ENCODE results near the gene MAP1B. TPM values are rescaled to one million over a fixed set of nuclear protein-coding genes. Genes with fewer than 3 reads are reported as not detected.

The MAP1B gene
- total and polyA plus RNA-seq, 2 experiments from 2014 or later: 82.4 to 115 TPM

GRCh38 chr5:72237879-72238278, 130.6 kb downstream of the MAP1B start:
- no peak overlapping the region for H3K4me3 ChIP-seq
- DNase-seq (ENCODE audit: low spot score): no peak
- no peaks in the 10 kb centered on the region for H3K9me3 ChIP-seq (ENCODE audit: low read depth)
- H3K27ac ChIP-seq: no peak overlapping the region
- no peak overlapping the region for H3K4me2 ChIP-seq
- no peaks in the 10 kb centered on the region for H4K20me1 ChIP-seq (ENCODE audit: insufficient read depth, poor library complexity, severe bottlenecking)
- WGBS (ENCODE audit: low lambda C conversion rate, missing lambda C conversion rate): 96% methylated on average over 3 of the region's 3 CpGs
- H2AFZ ChIP-seq: no peak overlapping the region
- no peaks in the 10 kb centered on the region for H3K4me1 ChIP-seq (ENCODE audit: insufficient read depth)
- no peaks in the 10 kb centered on the region for H3K9me2 ChIP-seq (replicated peaks; ENCODE audit: insufficient read depth)
- H3K79me2 ChIP-seq: peaks cover 3% of the 10 kb centered on the region
- no peaks in the 10 kb centered on the region for H3K27me3 ChIP-seq
- TF ChIP-seq CTCF (IDR thresholded peaks at IDR 0.05; ENCODE audit: poor library complexity) (no peak), EZH2 (IDR thresholded peaks at IDR 0.05; ENCODE audit: borderline replicate concordance) (no peak), EZH2phosphoT487 (IDR thresholded peaks at IDR 0.05; ENCODE audit: low read depth, severe bottlenecking, unreplicated experiment) (no peak)
- no peaks in the 10 kb centered on the region for H3K36me3 ChIP-seq (replicated peaks; ENCODE audit: insufficient read depth, low read depth)

- TF ChIP-seq CTCF (IDR thresholded peaks at IDR 0.05; ENCODE audit: poor library complexity): no peak
- no peak for TF ChIP-seq EZH2phosphoT487 (IDR thresholded peaks at IDR 0.05; ENCODE audit: low read depth, severe bottlenecking, unreplicated experiment)
- TF ChIP-seq EZH2 (IDR thresholded peaks at IDR 0.05; ENCODE audit: borderline replicate concordance): no peak
- no peak overlapping the region for H3K4me2 ChIP-seq
- H3K9me3 ChIP-seq (ENCODE audit: low read depth): no peaks in the 10 kb centered on the region
- no peaks in the 10 kb centered on the region for H3K9me2 ChIP-seq (replicated peaks; ENCODE audit: insufficient read depth)
- no peak overlapping the region for H2AFZ ChIP-seq
- no peaks in the 10 kb centered on the region for H3K4me1 ChIP-seq (ENCODE audit: insufficient read depth)
- DNase-seq (ENCODE audit: low spot score): no peak
- H3K79me2 ChIP-seq: peaks cover 3% of the 10 kb centered on the region
- WGBS (ENCODE audit: low lambda C conversion rate, missing lambda C conversion rate): 86% methylated on average over 5 of the region's 5 CpGs
- H3K4me3 ChIP-seq: no peak overlapping the region
- H4K20me1 ChIP-seq (ENCODE audit: insufficient read depth, poor library complexity, severe bottlenecking): no peaks in the 10 kb centered on the region
- H3K36me3 ChIP-seq (replicated peaks; ENCODE audit: insufficient read depth, low read depth): no peaks in the 10 kb centered on the region
- H3K27ac ChIP-seq: no peak overlapping the region
- no peaks in the 10 kb centered on the region for H3K27me3 ChIP-seq
Measured at GRCh38 chr5:72238712-72239445, 131.6 kb downstream of the MAP1B start.

- TF ChIP-seq CTCF (IDR thresholded peaks at IDR 0.05; ENCODE audit: poor library complexity): no peak
- TF ChIP-seq EZH2 (IDR thresholded peaks at IDR 0.05; ENCODE audit: borderline replicate concordance): no peak
- no peak for TF ChIP-seq EZH2phosphoT487 (IDR thresholded peaks at IDR 0.05; ENCODE audit: low read depth, severe bottlenecking, unreplicated experiment)
Measured at GRCh38 chr5:72241346-72242003, 134.2 kb downstream of the MAP1B start.

More at GRCh38 chr5:72241346-72242003, 134.2 kb downstream of the MAP1B start:
- Histone ChIP-seq H3K9me3 (ENCODE audit: low read depth) (no peaks in the 10 kb centered on the region), H3K4me3 (no peak overlapping the region), H3K27me3 (no peaks in the 10 kb centered on the region), H3K36me3 (replicated peaks; ENCODE audit: insufficient read depth, low read depth) (no peaks in the 10 kb centered on the region), H3K4me2 (no peak overlapping the region), H4K20me1 (ENCODE audit: insufficient read depth, poor library complexity, severe bottlenecking) (no peaks in the 10 kb centered on the region), H2AFZ (no peak overlapping the region), H3K9me2 (replicated peaks; ENCODE audit: insufficient read depth) (no peaks in the 10 kb centered on the region), H3K79me2 (peaks cover 3% of the 10 kb centered on the region), H3K27ac (no peak overlapping the region), H3K4me1 (ENCODE audit: insufficient read depth) (peaks cover 15% of the 10 kb centered on the region)
- DNase-seq (ENCODE audit: low spot score): no peak
- 69% methylated on average over 5 of the region's 5 CpGs for WGBS (ENCODE audit: low lambda C conversion rate, missing lambda C conversion rate)

All from hepatocyte (in vitro differentiated cells).